HG03135 (cell line): Measurements from ENCODE around the gene CCDC192.

Source experiments
- ATAC-seq: cut with Tn5 transposase; IDR thresholded peaks from one replicate; pipeline ENCODE4 v1.9.1; 2021; ENCODE audit warnings: mild to moderate bottlenecking, moderate library complexity; ENCODE audit not compliant: unreplicated experiment

Gene CCDC192

DNA sequence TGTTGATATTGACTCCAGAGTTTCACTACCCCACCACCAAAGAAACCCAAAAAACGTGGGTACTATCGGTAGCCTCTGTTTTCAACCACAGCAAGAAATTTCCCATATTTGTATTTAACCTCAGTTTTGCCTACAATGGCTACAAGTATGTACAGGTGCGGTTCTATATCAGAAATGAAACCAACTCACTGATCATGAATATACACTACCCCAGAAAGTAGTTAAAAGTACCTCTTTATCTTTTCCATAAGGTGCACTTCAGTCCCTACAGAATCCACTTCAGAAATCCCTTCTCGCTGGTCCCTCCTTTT, 239.8 kb downstream of the CCDC192 start:
- peak; percentile 66 for ATAC-seq

DNA sequence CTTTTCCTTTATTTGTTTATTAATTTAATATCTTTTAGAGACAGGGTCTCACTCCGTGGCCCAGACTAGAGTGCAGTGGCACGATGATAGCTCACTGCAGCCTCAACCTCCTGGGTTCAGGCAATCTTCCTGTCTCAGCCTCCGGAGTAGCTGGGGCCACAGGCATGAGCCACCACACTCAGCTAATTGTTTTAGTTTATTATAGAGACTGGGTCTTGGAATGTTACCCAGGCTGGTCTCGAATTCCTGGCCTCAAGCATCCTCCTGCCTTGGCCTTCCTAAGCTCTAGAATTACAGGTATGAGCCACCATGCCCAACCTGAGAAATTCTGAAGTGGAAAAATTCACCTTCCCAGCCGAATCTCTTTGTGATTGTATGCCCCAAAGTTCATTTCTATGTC, 240.9 kb downstream of the CCDC192 start:
- ATAC-seq: no peak

DNA sequence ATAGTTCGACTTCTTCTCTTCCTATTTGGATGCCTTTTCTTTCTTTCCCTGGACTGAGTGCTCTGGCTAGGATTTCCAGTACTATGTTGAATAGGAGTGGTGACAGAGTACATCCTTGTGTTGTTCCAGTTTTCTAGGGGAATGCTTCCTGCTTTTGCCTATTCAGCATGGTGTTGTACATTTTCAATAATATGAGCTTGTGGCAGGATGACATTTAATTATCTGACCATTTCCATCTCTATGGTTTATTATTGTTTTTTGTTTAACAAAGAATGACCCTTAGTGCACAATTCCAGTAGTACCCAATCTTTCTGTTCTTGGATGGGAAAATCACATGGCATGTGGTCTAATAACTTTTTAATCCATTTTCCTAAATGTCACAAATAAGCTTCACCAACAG, 244.8 kb downstream of the CCDC192 start:
- no peak for ATAC-seq

DNA sequence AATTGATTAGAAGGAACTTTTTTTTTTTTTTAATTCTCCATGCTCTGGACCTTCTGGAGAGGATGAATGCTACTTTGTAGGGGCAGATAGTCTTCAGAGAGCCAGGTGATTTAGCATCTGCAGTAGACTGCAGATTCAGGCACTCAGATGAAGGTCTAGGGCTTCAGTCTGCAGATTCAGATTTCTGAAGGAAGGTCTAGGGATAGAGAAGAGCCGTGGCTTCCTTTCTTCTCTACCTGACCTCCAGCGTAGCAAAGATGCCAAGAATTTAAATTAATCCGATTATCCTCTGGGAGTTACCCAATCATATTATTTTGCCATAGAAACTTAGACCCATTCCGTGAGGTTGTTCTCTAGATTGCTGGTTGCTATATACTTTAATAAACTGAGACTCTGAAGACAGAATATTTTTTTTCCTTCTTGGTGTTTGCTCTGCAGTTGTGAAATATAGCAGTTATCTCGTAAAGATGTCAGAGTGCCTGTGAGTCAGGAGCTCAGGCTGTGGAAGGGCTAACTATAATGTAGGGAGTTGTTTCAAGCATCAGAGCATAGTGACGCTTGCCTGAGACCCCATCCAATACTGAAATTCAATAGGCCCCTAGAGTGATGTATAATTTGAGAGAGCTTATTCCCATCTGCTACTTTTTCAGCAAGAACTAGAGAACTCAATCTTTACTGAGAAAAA, 247.7 kb downstream of the CCDC192 start:
- no peak for ATAC-seq

DNA sequence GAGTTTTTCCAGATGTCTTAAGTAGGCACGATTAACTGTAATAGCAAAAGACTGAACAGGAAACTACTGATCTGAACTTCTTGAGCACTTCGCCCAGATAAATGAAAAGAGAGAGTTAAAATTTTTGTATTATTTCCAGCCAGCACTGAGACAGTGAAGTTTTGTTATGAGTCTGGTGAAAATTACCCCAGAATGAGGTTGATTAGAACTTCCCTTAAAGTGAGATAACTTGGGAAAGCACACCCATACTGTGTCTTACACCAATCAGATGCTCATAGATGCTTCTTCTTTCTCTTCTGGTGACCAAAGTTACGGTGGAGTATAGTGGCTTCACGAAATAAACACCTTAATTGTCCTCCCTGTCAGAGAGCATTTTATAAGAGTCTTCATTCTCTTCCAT, 248.6 kb downstream of the CCDC192 start:
- ATAC-seq: no peak

DNA sequence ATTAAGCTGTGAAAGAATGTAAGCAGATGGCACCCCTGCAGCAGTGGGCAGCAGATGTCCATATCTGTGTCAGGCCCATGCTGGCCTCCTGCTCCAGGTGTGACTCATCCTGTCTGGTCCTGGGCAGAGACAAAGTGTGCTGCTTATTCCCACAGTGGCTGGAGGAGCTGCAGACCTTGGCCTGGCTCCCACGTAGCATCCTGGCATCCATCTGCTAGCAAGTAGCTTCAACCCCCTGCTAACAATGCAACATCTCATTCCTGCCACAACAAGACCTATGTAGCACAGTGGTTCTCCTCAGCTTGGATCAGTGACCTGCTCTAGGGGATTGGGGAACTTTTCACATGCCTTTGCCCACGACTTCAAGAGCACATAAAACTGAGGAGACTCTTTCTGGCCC, 254.0 kb downstream of the CCDC192 start:
- no peak for ATAC-seq

DNA sequence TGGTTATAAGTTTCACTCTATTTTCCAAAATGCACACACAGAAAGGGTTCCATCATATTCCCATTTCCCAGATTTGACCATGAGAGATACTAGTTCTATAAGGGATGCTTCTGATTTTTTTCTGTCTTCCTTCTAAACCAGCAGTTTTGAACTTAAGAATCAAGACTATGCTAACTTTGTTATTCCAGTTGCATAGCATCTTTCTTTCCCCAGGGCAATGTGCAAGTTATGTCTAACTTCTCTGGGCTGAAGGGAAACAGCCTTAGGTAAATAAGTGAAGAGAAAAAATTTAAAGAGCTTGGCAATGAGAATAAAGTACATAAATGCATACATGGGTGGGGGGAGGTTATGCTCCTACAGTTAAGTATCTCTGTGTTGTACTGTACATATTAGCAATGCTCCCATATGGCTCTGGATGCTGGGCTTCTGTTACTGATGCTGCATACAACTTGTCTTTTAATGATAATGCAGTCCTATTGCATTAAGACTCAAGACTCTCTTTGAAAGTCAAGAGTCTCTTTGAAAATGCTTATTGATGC, 254.6 kb downstream of the CCDC192 start:
- ATAC-seq: no peak

DNA sequence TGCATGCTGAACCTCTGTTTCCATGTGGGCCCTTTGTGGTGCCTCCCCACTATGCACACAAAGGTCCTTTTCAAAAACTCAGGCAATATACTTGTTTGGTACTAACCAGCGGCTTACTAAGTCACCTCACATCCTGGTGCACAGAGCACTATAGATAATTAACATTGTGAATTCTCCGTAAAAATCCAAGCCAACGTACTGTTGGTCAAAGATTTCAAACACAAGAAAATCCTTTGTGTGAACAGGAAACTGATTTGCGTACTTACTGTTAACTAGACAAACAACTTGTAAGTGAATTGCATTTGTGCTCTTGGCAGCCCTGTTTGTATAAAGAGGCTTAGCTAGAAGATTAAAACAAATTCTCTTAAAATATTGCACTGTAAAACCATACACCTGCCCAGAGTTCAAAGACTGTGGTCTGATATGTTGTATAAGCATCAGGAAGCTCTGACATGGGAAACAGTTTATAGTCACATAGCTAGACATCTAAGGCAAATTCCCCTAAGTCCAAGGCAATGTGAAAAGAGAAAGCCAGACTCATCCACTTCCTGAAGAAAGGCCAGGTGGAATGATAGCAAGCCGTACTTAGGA, 255.3 kb downstream of the CCDC192 start:
- no peak for ATAC-seq

DNA sequence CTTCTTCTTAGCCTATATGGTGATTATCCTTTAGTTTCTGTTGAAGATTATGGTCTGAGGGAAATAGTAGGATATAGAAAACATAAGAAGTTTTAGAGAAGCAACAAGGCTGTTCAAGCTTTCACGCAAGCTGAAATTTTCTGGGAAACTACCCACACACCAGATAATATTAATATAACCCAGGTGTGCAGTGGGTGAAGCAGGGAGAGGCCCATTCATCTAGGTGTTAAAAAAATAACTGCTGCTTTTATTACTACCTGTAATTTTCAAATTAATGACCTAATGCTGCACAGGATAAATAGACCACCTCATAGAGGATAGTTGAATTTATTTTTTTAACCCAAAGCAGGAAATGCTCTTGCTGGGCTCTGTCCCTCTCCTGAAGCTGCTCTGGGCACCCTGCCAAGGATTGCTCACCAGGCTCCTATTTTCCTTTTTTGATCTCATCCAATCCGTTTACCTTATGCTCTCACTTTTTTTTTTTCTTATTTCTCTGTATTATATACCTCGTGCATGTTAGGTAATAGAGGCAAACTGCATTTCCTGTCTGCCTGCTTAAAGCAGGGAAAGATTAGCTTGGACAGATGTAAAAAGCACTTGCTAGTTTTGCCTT, 256.1 kb downstream of the CCDC192 start:
- ATAC-seq: no peak

DNA sequence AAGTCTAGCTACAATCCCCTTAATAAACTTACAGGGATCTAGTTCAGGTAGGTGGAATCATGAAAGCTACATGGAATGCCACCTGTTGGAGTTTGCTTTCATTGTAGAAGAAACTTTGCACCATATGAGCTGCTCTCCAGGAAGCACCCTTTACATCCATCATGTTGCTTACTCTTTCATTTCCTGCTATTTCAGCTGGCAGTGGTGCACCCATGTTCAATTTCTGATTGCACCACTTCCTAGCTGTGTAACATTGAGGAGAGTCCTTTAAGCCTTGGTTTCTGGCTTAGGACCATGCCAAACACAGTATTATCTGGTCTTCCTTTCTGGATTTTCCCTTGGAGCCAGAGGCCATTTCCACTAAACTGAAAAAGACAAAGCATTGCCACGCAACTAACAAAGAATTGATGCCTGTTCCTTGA, 257.1 kb downstream of the CCDC192 start:
- no peak for ATAC-seq

DNA sequence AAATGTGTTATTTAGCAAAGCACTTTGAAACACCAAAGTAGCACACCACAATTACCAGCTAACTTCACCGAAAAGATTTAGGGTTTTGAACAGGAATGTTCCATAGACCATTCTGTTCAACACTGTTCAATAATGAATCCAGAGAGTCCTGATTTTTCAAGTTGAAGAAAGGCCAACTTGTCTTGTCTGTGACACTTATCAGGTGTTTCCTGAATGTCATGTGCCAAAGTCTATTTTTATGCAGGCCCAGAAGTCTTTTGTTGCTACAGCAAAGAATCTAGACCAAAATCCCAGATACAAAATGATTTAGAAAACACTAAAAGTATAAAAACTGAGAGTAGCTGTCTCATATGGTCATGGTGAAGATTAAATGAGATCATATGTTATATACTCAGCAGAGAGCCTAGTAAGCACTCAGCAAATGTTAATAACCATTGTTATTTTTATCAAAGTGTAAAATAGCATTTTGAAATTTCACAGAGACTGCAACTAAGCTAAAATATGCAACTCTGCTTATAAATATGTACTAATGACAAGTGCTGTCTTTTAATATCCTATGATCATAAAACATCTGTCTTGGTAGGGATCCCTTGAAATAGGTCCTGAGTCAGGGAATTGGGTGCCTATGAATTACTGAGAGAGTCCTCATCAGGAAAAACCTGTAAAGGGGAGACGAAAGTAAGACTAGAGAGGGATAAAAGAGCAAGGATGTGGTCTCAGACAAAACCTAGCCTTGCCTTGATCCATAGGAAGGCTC, 258.0 kb downstream of the CCDC192 start:
- ATAC-seq: no peak

DNA sequence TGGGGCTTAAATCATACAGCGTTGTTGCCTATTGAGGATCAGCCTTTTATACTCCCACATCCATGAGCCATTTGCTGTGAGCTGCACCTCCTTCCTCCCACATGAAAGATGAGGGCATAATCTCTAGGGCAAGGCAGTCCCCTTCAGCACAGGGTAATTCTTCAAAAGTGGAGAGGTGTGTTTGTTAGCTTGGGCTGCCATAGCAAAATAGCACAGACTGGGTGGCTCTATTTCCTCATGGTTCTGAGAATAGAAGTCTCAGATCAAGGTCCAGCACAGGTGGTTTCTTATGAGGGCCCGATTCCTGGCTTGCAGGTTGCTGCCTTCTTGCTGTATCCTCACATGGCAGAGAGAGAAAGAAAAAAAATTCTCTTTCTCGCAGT, 258.6 kb downstream of the CCDC192 start:
- ATAC-seq: no peak

DNA sequence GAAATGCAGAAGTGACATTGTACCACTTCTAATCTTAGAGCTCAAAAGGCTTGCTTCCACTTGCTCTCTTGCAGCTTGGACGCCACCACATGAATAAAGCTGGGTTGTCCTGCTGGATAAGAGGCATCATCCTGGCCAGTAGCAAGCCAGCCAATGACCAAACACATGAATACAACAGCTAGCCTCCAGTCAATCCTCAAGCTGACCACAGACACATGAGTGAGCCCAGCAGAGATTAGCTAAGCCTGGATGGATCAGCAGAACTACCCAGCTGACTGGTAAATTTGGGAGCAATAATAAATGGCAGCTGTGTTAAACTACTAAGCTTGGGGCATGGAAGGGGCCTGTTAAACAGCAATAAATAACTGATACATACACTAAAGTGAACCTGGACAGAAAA, 259.3 kb downstream of the CCDC192 start:
- no peak for ATAC-seq

DNA sequence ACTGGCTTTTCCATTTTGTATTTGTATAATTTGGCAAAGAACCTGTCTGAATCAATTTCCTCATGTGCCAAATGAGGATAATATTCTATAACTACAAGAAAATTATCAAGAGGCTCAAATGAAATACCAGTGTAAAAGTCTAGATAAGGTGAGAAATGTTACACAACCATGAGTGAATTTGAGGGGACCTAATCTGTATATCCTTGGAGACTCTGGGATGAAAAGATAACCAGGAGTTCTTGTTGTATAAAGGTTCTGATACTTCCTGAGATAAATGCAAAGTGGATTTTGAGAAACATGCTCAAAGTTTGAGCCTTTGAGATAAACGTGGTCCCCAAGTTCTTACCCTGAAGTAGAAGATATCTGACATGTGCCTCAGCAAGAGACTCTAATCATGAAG, 260.0 kb downstream of the CCDC192 start:
- ATAC-seq: no peak

DNA sequence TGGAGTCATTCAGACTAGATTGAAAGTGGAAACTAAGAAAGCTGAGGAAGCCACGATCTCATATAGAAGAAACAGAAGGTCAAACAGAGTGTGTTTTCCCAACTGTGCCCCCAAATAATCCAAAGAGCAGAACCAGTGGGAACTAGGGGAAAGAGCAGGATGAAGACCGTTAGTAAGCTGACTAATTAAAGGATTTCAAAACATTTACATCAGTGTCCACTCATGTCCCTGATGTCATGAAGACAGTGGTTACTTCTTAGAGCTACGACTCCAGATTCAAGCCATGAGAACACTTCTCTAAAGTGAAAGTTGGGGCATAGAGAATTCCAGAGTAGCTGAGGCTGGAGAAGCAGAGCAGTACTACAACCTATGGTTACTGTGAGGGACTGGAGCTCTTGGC, 260.7 kb downstream of the CCDC192 start:
- no peak for ATAC-seq

DNA sequence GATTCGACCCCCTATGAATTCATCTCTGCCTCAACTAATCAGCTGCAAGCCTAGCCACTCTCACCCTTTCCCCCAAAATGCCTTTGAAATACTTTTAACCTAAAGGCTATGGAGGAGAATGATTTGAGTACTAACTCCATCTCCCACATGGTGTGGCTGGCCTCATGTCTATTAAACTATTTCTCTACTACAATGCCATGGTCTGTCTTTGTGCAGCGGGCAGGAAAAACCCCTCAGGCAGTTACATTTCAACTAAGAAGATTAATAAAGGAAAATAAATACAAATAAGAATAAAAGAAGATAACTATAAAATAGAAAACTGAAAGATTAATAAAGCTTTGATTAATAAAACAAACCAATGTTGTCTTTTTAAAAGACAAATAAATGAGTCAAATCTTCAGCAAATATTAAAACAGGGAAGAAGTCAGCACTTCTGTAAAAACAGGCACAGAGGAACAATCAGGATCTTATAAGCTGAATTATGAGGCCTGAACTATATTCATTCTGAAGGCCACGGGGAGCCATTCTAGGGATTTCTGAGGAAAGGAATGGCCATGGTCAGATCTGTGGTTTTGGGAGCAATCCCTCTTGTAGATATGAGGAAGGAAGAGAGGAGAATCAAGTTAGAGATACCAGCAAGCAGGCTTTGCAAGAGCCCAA, 264.3 kb downstream of the CCDC192 start:
- no peak for ATAC-seq

DNA sequence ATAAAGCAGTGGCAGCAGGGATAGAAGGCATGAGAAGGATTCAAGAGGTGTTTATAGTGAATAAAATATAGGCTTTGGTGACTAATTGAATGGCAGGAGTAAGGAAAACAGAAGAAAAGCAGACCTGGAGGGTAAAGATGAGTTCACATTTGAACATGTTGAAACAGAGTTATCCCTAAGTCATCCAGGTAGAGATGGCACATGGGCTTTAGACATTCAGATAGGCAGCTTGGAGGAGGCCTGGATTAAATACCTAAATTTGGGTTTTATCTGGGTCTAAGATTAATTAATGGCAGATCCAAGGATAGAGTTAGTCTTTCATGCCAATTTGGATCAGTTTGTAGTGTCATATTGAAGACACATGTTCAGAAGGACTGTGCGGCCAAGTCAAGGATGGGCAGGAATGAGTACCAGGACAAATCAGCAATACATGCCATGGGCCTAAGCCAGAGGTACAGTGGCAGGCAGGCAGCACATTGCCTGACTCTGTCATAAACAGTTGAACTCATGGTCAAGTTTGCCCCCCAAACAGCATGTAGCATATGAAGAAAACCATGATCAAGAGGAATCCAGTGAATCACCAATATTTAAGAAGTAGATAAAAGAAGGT, 264.9 kb downstream of the CCDC192 start:
- no peak for ATAC-seq

DNA sequence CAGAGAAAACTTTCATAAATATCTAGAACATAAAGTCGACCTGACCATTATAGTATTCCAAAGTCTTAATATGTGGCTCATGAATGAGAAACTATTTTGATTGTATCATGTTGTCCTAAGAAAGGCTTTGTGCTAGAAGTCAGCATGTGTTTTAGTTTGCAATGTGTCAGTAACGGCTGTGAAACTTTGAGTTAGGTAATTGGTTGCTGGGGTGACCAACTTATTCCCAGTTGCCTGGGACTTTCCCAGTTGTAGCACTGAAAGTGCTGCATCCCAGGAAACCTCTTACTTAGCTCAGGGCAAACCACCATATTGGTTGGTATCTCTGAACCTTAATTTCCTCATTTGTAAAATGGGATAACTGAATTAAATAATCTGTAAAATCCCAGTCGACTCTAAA, 265.8 kb downstream of the CCDC192 start:
- no peak for ATAC-seq

DNA sequence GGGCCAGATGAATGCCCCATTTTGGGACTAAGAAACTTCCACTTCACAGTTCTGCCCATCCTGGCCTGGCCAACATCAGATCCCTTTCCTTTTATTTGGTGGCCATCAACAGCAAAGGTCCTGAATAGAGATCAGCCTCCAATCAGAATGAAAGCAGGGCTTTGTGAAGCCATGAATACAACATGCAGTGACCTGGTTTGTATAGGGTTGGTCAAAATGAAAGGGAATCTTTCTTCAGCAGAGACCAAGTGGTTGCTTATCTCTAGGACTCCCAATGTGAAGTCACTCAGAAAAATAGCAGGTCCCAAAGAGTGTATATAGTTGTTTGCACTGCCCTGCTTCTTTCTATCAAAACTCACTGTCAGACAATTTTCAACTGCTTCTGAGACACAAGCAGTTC, 266.5 kb downstream of the CCDC192 start:
- no peak for ATAC-seq

DNA sequence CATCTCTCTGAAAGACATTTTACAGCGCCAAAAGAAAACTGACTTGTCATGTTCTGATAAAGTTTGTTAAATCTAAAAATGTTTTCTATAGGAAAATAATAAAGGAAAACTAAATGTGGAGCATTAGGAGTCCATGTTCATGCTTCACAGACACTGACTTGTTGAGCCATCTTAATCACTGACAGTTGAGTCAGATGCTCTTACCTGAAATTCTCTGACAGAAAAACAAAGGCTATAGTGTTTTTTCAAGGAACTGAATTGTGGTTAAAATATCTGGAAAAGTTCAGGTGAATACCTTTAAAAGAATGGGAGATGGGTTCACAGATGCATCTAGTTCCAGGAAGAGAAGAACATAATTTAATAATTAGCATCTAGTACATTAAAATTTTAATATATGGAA, 266.9 kb downstream of the CCDC192 start:
- no peak for ATAC-seq
